GM18508 (cell line): Measurements from ENCODE around the gene LIPK.
"Not testable (repeated sequence)": the region's sequence is repeated elsewhere in the genome, so short reads cannot be mapped to it uniquely, and the experiment has no call there.

ENCODE experiments used
- ATAC-seq: cut with Tn5 transposase; IDR thresholded peaks from one replicate; pipeline ENCODE4 v1.9.1; 2021; ENCODE audit warnings: moderate number of reproducible peaks; ENCODE audit not compliant: insufficient read depth, unreplicated experiment

The LIPK gene, protein sequence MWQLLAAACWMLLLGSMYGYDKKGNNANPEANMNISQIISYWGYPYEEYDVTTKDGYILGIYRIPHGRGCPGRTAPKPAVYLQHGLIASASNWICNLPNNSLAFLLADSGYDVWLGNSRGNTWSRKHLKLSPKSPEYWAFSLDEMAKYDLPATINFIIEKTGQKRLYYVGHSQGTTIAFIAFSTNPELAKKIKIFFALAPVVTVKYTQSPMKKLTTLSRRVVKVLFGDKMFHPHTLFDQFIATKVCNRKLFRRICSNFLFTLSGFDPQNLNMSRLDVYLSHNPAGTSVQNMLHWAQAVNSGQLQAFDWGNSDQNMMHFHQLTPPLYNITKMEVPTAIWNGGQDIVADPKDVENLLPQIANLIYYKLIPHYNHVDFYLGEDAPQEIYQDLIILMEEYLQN

DNA sequence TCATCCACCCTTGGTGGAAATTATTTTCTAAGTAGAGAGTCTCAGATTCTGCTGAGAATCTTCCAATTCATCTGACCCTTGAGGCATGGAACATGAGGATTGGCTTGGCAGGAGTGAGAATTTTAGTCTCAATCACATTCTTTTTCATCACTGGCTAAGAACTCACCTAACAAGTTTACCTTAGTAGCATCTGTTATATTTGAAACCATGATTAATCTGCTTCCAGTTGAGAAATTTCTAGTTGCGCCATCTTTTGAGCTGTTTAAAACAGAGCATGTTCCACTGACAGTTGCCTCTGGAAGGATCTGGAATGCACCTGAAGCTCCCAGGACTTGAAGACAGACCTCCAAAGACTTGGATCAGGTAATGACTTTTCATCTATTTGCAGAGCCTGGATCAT, at the start of gene LIPK:
LIPK (plus strand) TSS at position 292 of the 400 bp plus-strand sequence. CDS start 18,295 bp downstream, outside the sequence.
- ATAC-seq, result no peak

DNA sequence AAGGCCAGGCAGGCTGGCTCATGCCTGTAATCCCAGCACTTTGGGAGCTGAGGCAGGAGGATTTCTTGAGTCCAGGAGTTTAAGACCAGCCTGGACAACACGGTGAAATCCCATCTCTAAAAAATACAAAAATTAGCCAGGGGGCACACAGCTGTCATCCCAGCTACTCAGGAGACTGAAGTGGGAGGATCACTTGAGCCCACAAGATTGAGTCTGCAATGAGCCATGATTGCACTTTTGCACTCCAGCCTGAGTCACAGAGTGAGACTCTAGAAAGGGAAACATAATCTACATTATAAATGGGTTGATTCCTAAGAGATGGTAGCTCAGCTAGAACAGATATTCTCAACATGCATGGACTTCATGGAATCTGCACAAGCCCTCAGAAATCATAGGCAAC, 48.1 kb upstream of the LIPK start:
- no peak for ATAC-seq

GRCh38 chr10:88659725-88660597, 46.1 kb upstream of the LIPK start:
- ATAC-seq, result no peak

GRCh38 chr10:88660598-88660884, 45.5 kb upstream of the LIPK start:
- no peak for ATAC-seq

GRCh38 chr10:88661018-88661417, 45.0 kb upstream of the LIPK start:
- no peak for ATAC-seq

- no peak for ATAC-seq
These were observed 44.5 kb upstream of the LIPK start for GRCh38 chr10:88661577-88661976.

DNA sequence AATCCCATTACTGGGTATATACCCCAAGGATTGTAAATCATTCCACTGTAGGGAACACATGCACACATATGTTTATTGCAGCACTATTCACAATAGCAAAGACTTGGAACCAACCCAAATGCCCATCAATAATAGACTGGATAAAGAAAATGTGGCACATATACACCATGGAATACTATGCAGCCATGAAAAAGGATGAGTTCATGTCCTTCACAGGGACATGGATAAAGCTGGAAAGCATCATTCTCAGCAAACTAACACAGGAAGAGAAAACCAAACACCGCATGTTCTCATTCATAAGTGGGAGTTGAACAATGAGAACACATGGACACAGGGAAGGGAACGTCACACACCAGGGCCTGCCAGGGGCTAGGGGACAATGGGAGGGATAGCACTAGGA, 42.9 kb upstream of the LIPK start:
- ATAC-seq, result not testable (repeated sequence)

GRCh38 chr10:88664142-88664541, 41.9 kb upstream of the LIPK start, which contains the start of gene LIPF:
Gene LIPF (plus strand): TSS chr10:88664442. CDS start chr10:88667298, 2,856 bp downstream.
- ATAC-seq, result no peak

DNA sequence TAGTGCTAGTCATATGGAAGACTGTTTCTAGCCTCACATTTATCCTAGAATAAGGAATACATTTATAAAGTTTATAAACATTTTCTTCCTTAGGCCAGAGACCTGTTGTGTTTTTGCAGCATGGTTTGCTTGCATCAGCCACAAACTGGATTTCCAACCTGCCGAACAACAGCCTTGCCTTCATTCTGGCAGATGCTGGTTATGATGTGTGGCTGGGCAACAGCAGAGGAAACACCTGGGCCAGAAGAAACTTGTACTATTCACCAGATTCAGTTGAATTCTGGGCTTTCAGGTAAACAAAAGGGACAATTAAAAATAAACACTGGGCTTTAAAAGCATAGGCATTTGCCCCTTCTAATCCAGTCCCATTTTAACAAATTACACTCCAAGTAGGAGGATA, 37.6 kb upstream of the LIPK start:
- no peak for ATAC-seq

- no peak for ATAC-seq
These were observed 35.6 kb upstream of the LIPK start for GRCh38 chr10:88670497-88670896.

DNA sequence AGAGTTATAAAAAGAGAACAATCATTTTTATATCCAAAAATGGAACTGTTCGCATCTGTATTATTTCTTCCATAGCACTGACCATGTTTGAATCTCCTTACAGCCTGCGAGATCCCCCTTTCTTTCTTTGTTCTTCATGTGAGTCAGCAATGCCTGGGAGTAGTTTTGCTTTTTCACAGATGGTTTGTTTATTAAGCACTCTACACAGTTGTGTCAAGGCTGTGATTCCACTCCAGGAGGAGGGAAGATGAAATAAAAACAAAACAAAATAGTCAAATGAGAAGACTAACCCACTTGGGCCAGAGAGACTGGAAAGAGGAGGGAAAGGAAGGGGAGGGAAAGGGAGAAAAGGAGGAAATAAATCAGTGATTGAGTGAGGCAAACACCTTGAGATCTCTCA, 34.0 kb upstream of the LIPK start:
- ATAC-seq, result no peak

- ATAC-seq, result no peak
These were observed 29.6 kb upstream of the LIPK start for GRCh38 chr10:88676283-88677060.

GRCh38 chr10:88680958-88681357, 25.1 kb upstream of the LIPK start:
- ATAC-seq, result no peak

GRCh38 chr10:88682491-88682890, 23.6 kb upstream of the LIPK start:
- ATAC-seq, result no peak

DNA sequence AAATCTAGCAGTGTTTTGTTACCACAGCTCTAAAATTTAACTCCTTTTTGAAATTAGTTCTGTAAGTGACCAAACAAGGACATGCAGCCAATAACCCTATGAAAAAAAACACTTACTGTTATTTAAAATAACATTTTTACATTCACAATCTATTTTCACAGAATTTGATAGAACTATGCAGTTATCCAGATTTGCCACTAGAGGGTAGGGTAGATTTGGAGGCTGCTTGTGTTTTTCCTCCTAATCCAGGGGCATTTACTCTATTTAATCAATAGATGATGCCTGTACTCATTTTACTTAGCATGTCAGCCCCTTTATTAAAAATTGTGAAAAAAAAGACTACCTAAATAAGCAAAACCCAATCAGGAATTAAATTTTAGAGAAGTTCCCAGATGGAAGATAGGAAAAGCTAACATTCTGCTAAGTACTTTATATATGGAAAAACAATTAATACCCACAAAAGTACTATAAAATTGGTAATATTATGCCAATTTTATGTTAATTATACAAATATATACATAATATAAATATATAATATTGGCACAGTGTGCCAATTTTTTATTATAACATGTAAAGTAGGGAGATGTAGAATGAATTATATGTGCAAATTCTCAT, 18.1 kb upstream of the LIPK start:
- no peak for ATAC-seq

GRCh38 chr10:88689366-88689765, 16.7 kb upstream of the LIPK start:
- ATAC-seq, result no peak

DNA sequence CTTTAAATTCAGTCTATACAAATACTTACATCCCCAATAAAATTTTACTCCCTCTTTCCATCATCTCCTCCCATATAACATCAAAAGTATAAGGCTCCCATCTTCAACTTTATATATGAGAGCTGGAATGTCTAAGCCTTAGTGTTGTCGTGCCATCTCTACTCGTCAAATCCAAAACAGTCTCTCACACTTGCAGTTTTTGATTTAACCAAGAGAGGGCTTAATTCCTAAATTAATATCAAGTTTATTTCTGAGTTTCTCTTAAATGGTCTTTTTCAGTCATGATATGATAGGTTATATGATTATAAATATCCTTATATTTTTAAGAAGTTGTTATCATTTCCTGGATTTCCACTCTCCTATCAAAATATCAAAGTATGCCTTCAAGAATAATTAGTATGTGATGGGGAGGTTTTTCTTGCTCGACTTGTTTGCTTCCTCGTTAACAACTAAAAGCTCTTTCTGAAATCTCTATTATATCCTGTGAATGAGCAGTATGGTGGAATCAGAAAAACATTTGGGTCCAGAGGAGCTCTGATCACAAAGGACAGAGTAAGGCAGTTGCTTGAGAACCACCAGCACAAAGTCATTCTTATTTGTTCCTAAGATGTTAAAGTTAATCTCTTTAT, 12.5 kb upstream of the LIPK start:
- ATAC-seq, result no peak

GRCh38 chr10:88702848-88703597, 3.0 kb upstream of the LIPK start:
- ATAC-seq, result no peak
